Measurements from ENCODE around the gene HOXA9.

- TF ChIP-seq POLR2A (IDR thresholded peaks at IDR 0.05; ENCODE audit: low read length) (no peak), GATA1 (IDR thresholded peaks at IDR 0.05; ENCODE audit: low read depth, low read length) (no peak)
Measured at GRCh38 chr7:27203964-27204594, 38.7 kb upstream of the HOXA9 start.
